HG02852 (cell line): ENCODE data around the gene MEF2A.
A peak's percentile ranks its signal among the peaks of the same experiment; 100 is the strongest.

Source experiments
- ATAC-seq: cut with Tn5 transposase; IDR thresholded peaks from one replicate; pipeline ENCODE4 v1.9.1; 2021; ENCODE audit warnings: mild to moderate bottlenecking, moderate library complexity; ENCODE audit not compliant: unreplicated experiment

MEF2A gene

GRCh38 chr15:99605490-99605931, 39.7 kb downstream of the MEF2A start:
- ATAC-seq = no peak

- ATAC-seq = no peak
Observed at GRCh38 chr15:99605990-99606389, 40.2 kb downstream of the MEF2A start.

- no peak for ATAC-seq
Observed at GRCh38 chr15:99606646-99607045, 40.9 kb downstream of the MEF2A start.

GRCh38 chr15:99613481-99613880, 47.7 kb downstream of the MEF2A start:
- ATAC-seq = no peak

- no peak for ATAC-seq
Observed at GRCh38 chr15:99613887-99614647, 48.3 kb downstream of the MEF2A start.

GRCh38 chr15:99614749-99615288, 49.0 kb downstream of the MEF2A start:
- no peak for ATAC-seq

- no peak for ATAC-seq
Observed at GRCh38 chr15:99615460-99615859, 49.7 kb downstream of the MEF2A start.

GRCh38 chr15:99616129-99616528, 50.3 kb downstream of the MEF2A start:
- no peak for ATAC-seq

GRCh38 chr15:99616773-99617342, 51.1 kb downstream of the MEF2A start:
- no peak for ATAC-seq

GRCh38 chr15:99618941-99619411, 53.2 kb downstream of the MEF2A start:
- ATAC-seq = no peak

- ATAC-seq = no peak
Observed at GRCh38 chr15:99619712-99620111, 53.9 kb downstream of the MEF2A start.

GRCh38 chr15:99620178-99620577, 54.4 kb downstream of the MEF2A start:
- ATAC-seq = no peak

GRCh38 chr15:99621767-99622166, 56.0 kb downstream of the MEF2A start:
- ATAC-seq = no peak

GRCh38 chr15:99628374-99629001, 62.7 kb downstream of the MEF2A start:
- no peak for ATAC-seq

- no peak for ATAC-seq
Observed at GRCh38 chr15:99630607-99631131, 64.9 kb downstream of the MEF2A start.

- ATAC-seq = peak; percentile 96
Observed at GRCh38 chr15:99631255-99631654, 65.5 kb downstream of the MEF2A start.

- ATAC-seq = no peak
Observed at GRCh38 chr15:99632521-99632920, 66.7 kb downstream of the MEF2A start.

- ATAC-seq = no peak
Observed at GRCh38 chr15:99633655-99634054, 67.9 kb downstream of the MEF2A start.

- ATAC-seq = no peak
Observed at GRCh38 chr15:99634576-99634975, 68.8 kb downstream of the MEF2A start.

GRCh38 chr15:99635145-99635544, 69.4 kb downstream of the MEF2A start:
- no peak for ATAC-seq

- peak; percentile 46 for ATAC-seq
Observed at GRCh38 chr15:99635794-99636193, 70.0 kb downstream of the MEF2A start.
